H9 (cell line): ENCODE measurements around the gene TEC. TPM values are rescaled to one million over a fixed set of nuclear protein-coding genes. Genes with fewer than 3 reads are reported as not detected.

ENCODE experiments used
- DNase-seq: peaks from one replicate; pipeline ENCODE4 v3.0.0-alpha.2; 2017
- H2AFZ ChIP-seq: one replicate; pipeline ENCODE4 v1.6.1; 2013; ENCODE audit warnings: mild to moderate bottlenecking, low read length, control low read depth, moderate library complexity
- H2AK5ac ChIP-seq: 2 replicates; pipeline ENCODE4 v1.6.1; 2013; ENCODE audit warnings: low read length, control low read depth, mixed read lengths; ENCODE audit not compliant: insufficient read length
- H2BK120ac ChIP-seq: one replicate; pipeline ENCODE4 v1.6.1; 2013; ENCODE audit warnings: low read depth, mild to moderate bottlenecking, low read length, control low read depth, inconsistent platforms; ENCODE audit not compliant: poor library complexity, severe bottlenecking
- H2BK12ac ChIP-seq: 2 replicates; pipeline ENCODE4 v1.6.1; 2013; ENCODE audit warnings: low read length, control low read depth, mixed read lengths, low read depth; ENCODE audit not compliant: insufficient read length
- H2BK15ac ChIP-seq: 2 replicates; pipeline ENCODE4 v1.6.1; 2013; ENCODE audit warnings: low read depth, low read length, control low read depth
- H2BK20ac ChIP-seq: one replicate; pipeline ENCODE4 v1.6.1; 2013; ENCODE audit warnings: low read depth, mild to moderate bottlenecking, low read length, control low read depth, inconsistent platforms; ENCODE audit not compliant: poor library complexity, severe bottlenecking
- H2BK5ac ChIP-seq: 2 replicates; pipeline ENCODE4 v1.6.1; 2013; ENCODE audit warnings: low read length, control low read depth, mixed read lengths; ENCODE audit not compliant: insufficient read length
- H3K14ac ChIP-seq: 2 replicates; pipeline ENCODE4 v1.6.1; 2013; ENCODE audit warnings: low read length, control low read depth; ENCODE audit not compliant: insufficient read depth
- H3K18ac ChIP-seq: 2 replicates; pipeline ENCODE4 v1.6.1; 2013; ENCODE audit warnings: low read depth, mild to moderate bottlenecking, mixed read lengths, low read length, control low read depth; ENCODE audit not compliant: insufficient read length
- H3K23ac ChIP-seq: 2 replicates; pipeline ENCODE4 v1.6.1; 2013; ENCODE audit warnings: low read length, control low read depth, mixed read lengths, low read depth; ENCODE audit not compliant: insufficient read length
- H3K23me2 ChIP-seq: 2 replicates; pipeline ENCODE4 v1.6.1; 2013; ENCODE audit warnings: low read depth, mild to moderate bottlenecking, mixed read lengths, low read length, control low read depth; ENCODE audit not compliant: insufficient read length, poor library complexity, severe bottlenecking
- H3K27ac ChIP-seq: 2 replicates; pipeline ENCODE4 v1.5.1; 2013; ENCODE audit warnings: low read length, control low read depth, mixed read lengths, low read depth; ENCODE audit not compliant: insufficient read length
- H3K27me3 ChIP-seq: 2 replicates; pipeline ENCODE4 v1.6.1; 2013; ENCODE audit warnings: low read length, control low read depth, inconsistent platforms; ENCODE audit not compliant: insufficient read depth
- H3K4ac ChIP-seq: 2 replicates; pipeline ENCODE4 v1.6.1; 2013; ENCODE audit warnings: low read depth, mild to moderate bottlenecking, control low read depth, inconsistent platforms, low read length, moderate library complexity
- H3K4me1 ChIP-seq: 2 replicates; pipeline ENCODE4 v1.6.1; 2013; ENCODE audit warnings: low read length, control low read depth, inconsistent platforms; ENCODE audit not compliant: insufficient read depth
- H3K4me2 ChIP-seq: 2 replicates; pipeline ENCODE4 v1.6.1; 2013; ENCODE audit warnings: low read length, control low read depth, mixed read lengths; ENCODE audit not compliant: insufficient read length, insufficient read depth
- H3K56ac ChIP-seq: 2 replicates; pipeline ENCODE4 v1.6.1; 2013; ENCODE audit warnings: low read depth, mild to moderate bottlenecking, mixed read lengths, low read length, control low read depth; ENCODE audit not compliant: insufficient read length
- H3K79me1 ChIP-seq: 2 replicates; pipeline ENCODE4 v1.6.1; 2013; ENCODE audit warnings: low read depth, mild to moderate bottlenecking, moderate library complexity, low read length, control low read depth, inconsistent platforms; ENCODE audit not compliant: insufficient read depth, poor library complexity, severe bottlenecking
- H3K79me2 ChIP-seq: 2 replicates; pipeline ENCODE4 v1.6.1; 2013; ENCODE audit warnings: low read length, control low read depth, inconsistent platforms; ENCODE audit not compliant: insufficient read depth
- H3K9ac ChIP-seq: 2 replicates; pipeline ENCODE4 v1.6.1; 2013; ENCODE audit warnings: low read length, control low read depth, mixed read lengths; ENCODE audit not compliant: insufficient read length; ENCODE audit errors: extremely low read depth
- H3K9me3 ChIP-seq: one replicate; pipeline ENCODE4 v1.6.1; 2013; ENCODE audit warnings: low read depth, low read length, inconsistent platforms; ENCODE audit not compliant: control insufficient read depth
- H3T11ph ChIP-seq: one replicate; pipeline ENCODE4 v1.6.1; 2013; ENCODE audit warnings: mild to moderate bottlenecking, low read length, control low read depth, inconsistent platforms
- H4K20me1 ChIP-seq: one replicate; pipeline ENCODE4 v1.6.1; 2013; ENCODE audit not compliant: control insufficient read depth, insufficient read length, insufficient read depth
- H4K5ac ChIP-seq: 2 replicates; pipeline ENCODE4 v1.6.1; 2013; ENCODE audit warnings: low read depth, mild to moderate bottlenecking, mixed read lengths, low read length, control low read depth; ENCODE audit not compliant: insufficient read length
- H4K8ac ChIP-seq: replicated peaks from 2 replicates; pipeline ENCODE4 v1.6.1; 2013; ENCODE audit warnings: low read length, control low read depth, mixed read lengths, low read depth; ENCODE audit not compliant: insufficient read length
- H4K91ac ChIP-seq: 2 replicates; pipeline ENCODE4 v1.6.1; 2013; ENCODE audit warnings: low read depth, mild to moderate bottlenecking, moderate library complexity, mixed read lengths, low read length, control low read depth; ENCODE audit not compliant: insufficient read length
- H3K27ac Mint-ChIP-seq, 3 experiments: 2 replicates in 2 of 3; 3 replicates in 1 of 3; pipeline ENCODE4 v1.8.0; 2020 to 2021; ENCODE audit warnings: mixed read lengths in 3 of 3, mild to moderate bottlenecking in 1 of 3, moderate library complexity in 1 of 3
- H3K27me3 Mint-ChIP-seq: 2 replicates; pipeline ENCODE4 v1.8.0; 2021; ENCODE audit warnings: low read depth, mild to moderate bottlenecking, moderate library complexity, mixed read lengths
- H3K36me3 Mint-ChIP-seq, 3 experiments: 2 replicates in 2 of 3; 3 replicates in 1 of 3; pipeline ENCODE4 v1.8.0; 2020 to 2021; ENCODE audit warnings: low read depth in 3 of 3, mixed read lengths in 3 of 3; ENCODE audit not compliant: insufficient read depth in 1 of 3
- H3K4me1 Mint-ChIP-seq, 2 experiments: 2 replicates each; pipeline ENCODE4 v1.8.0; 2020; ENCODE audit warnings: mixed read lengths in 2 of 2
- H3K4me3 Mint-ChIP-seq, 2 experiments: 2 replicates in 1 of 2; 3 replicates in 1 of 2; pipeline ENCODE4 v1.8.0; 2020 to 2021; ENCODE audit warnings: mild to moderate bottlenecking in 2 of 2, mixed read lengths in 2 of 2, moderate library complexity in 1 of 2
- H3K9me3 Mint-ChIP-seq, 2 experiments: 2 replicates in 1 of 2; 3 replicates in 1 of 2; pipeline ENCODE4 v1.8.0; 2020; ENCODE audit warnings: mild to moderate bottlenecking in 2 of 2, mixed read lengths in 2 of 2, moderate library complexity in 1 of 2
- WGBS: extraction: QIAGEN DNeasy Blood & Tissue Kit; methylation state at CpG from one replicate; pipeline ENCODE4 v1.1.7; 2013; ENCODE audit warnings: missing lambda C conversion rate, low lambda C conversion rate, mixed read lengths; ENCODE audit not compliant: insufficient read length; ENCODE audit errors: extremely low coverage; 5-methylcytosine and 5-hydroxymethylcytosine counted together
- total RNA-seq: library from RNA; stranded (reverse); gene quantifications from 2 replicates; pipeline ENCODE4 v1.2.1, GENCODE V29; 2021
- TF ChIP-seq, protein P1 (sequence below): fragments of 200-600 bp; sonication (generic); conservative IDR thresholded peaks from 3 replicates; pipeline ENCODE4 v1.8.0; 2021; ENCODE audit warnings: antibody characterized with exemption, mild to moderate bottlenecking

The TEC gene
- total RNA-seq, 1 experiment from 2014 or later: 1.8 TPM

- no peak overlapping the region for H2AK5ac ChIP-seq
- H2AFZ ChIP-seq: no peak overlapping the region
- H3K9me3 Mint-ChIP-seq: no peaks in the 10 kb centered on the region
- no peak overlapping the region for H3K27ac Mint-ChIP-seq
- H3K36me3 Mint-ChIP-seq: no peaks in the 10 kb centered on the region
- H3K79me1 ChIP-seq: no peaks in the 10 kb centered on the region
- H3K4ac ChIP-seq: no peak overlapping the region
- no peak overlapping the region for H2BK120ac ChIP-seq
- no peak overlapping the region for H3T11ph ChIP-seq
- H3K9me3 ChIP-seq: no peaks in the 10 kb centered on the region
- no peak overlapping the region for H3K4me2 ChIP-seq
- WGBS: no CpG with 5 or more reads among the region's 2 CpGs
- no peak overlapping the region for H2BK12ac ChIP-seq
- DNase-seq: no peak
- H3K56ac ChIP-seq: no peak overlapping the region
- no peak overlapping the region for H3K14ac ChIP-seq
- H2BK5ac ChIP-seq: no peak overlapping the region
- H3K23me2 ChIP-seq: no peaks in the 10 kb centered on the region
- H4K20me1 ChIP-seq: no peaks in the 10 kb centered on the region
- H3K4me1 ChIP-seq: no peaks in the 10 kb centered on the region
- no peak overlapping the region for H3K27ac ChIP-seq
- H4K5ac ChIP-seq: no peak overlapping the region
- no peak overlapping the region for H2BK15ac ChIP-seq
- TF ChIP-seq, protein P1, sequence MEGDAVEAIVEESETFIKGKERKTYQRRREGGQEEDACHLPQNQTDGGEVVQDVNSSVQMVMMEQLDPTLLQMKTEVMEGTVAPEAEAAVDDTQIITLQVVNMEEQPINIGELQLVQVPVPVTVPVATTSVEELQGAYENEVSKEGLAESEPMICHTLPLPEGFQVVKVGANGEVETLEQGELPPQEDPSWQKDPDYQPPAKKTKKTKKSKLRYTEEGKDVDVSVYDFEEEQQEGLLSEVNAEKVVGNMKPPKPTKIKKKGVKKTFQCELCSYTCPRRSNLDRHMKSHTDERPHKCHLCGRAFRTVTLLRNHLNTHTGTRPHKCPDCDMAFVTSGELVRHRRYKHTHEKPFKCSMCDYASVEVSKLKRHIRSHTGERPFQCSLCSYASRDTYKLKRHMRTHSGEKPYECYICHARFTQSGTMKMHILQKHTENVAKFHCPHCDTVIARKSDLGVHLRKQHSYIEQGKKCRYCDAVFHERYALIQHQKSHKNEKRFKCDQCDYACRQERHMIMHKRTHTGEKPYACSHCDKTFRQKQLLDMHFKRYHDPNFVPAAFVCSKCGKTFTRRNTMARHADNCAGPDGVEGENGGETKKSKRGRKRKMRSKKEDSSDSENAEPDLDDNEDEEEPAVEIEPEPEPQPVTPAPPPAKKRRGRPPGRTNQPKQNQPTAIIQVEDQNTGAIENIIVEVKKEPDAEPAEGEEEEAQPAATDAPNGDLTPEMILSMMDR: no peak
- no peak overlapping the region for H3K23ac ChIP-seq
- H3K4me1 Mint-ChIP-seq: peaks cover 7 to 10% of the 10 kb centered on the region in 2 experiments
- no peaks in the 10 kb centered on the region for H3K27me3 ChIP-seq
- no peak overlapping the region for H3K18ac ChIP-seq
- no peak overlapping the region for H4K8ac ChIP-seq
- no peaks in the 10 kb centered on the region; the same call in 1 of the 2 replicates for H3K27me3 Mint-ChIP-seq
- H3K9ac ChIP-seq: no peak overlapping the region
- H2BK20ac ChIP-seq: no peak overlapping the region
- no peak overlapping the region for H3K4me3 Mint-ChIP-seq
- no peak overlapping the region for H4K91ac ChIP-seq
- H3K79me2 ChIP-seq: no peaks in the 10 kb centered on the region
These were observed 64.0 kb downstream of the TEC start for GRCh38 chr4:48205626-48206025.
